Measurements from ENCODE around the gene PADI3.

DNA sequence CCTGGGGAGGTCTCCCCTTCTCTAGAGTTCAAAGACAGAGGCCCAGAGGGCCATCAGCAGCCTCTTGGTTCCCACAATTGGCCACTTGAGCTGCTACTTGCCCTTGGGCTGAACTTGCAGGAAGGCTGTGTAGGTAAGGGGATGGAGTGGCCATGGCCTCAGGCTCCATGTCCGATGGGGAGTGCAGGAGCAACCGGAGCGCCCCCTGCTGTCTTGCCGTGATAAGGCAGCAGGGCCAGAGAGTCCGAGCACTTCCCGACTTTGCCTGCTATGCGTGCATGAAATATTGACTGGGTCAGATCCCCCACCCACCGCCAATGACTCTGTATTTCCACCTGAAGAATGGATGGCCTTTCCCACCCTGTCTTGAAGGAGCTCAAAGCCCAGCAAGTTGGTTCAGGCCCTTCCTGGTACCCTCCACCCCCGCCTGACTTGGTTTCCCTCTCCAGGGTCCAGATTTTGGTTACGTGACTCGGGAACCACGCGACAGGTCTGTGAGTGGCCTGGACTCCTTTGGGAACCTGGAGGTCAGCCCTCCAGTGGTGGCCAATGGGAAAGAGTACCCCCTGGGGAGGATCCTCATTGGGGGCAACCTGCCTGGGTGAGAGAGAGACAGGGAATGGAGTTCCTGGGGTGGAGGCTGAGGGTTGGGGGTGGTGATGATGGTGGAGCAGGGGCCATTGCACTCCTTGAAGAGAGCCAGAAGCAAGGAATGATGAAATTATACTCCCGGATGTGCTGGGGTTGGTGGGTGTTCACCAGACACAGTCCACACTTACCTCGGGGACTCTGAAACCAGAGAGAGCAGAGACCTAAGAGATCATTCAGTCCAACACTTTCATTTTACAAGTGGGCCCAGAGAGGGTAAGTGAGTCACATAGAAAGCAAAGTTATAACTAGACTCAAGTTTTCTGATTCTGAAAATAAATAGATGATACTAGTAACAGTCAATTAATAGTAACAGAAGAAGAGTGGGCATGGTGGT lies 25.6 kb downstream of the PADI3 start:
- TF ChIP-seq, protein P1, sequence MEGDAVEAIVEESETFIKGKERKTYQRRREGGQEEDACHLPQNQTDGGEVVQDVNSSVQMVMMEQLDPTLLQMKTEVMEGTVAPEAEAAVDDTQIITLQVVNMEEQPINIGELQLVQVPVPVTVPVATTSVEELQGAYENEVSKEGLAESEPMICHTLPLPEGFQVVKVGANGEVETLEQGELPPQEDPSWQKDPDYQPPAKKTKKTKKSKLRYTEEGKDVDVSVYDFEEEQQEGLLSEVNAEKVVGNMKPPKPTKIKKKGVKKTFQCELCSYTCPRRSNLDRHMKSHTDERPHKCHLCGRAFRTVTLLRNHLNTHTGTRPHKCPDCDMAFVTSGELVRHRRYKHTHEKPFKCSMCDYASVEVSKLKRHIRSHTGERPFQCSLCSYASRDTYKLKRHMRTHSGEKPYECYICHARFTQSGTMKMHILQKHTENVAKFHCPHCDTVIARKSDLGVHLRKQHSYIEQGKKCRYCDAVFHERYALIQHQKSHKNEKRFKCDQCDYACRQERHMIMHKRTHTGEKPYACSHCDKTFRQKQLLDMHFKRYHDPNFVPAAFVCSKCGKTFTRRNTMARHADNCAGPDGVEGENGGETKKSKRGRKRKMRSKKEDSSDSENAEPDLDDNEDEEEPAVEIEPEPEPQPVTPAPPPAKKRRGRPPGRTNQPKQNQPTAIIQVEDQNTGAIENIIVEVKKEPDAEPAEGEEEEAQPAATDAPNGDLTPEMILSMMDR (IDR thresholded peaks at IDR 0.05) = peak in 1 of 3 experiments; percentile 15
- TF ChIP-seq POLR2A (IDR thresholded peaks at IDR 0.05; ENCODE audit: low read depth) (no peak), POLR2AphosphoS5 (IDR thresholded peaks at IDR 0.05) (no peak), EP300 (IDR thresholded peaks at IDR 0.05) (no peak)
